HEK293T (cell line): ENCODE results near the gene FOXR1.

ENCODE experiments used
- CTCF ChIA-PET: fragments of 350-600 bp; formaldehyde crosslinking; extraction: SDS; loops from one replicate; lab custom pipeline; 2021; ENCODE audit warnings: antibody characterized with exemption, inconsistent platforms; lab: Yijun Ruan, JAX
- POLR2A ChIA-PET: fragments of 350-600 bp; formaldehyde crosslinking; extraction: SDS; loops from one replicate; lab custom pipeline; 2020; ENCODE audit warnings: antibody characterized with exemption, inconsistent platforms; lab: Yijun Ruan, JAX
- DNase-seq: peaks from one replicate; pipeline ENCODE4 v3.0.0; 2012; ENCODE audit warnings: mixed read lengths; ENCODE audit errors: extremely low spot score
- ARNT ChIP-seq: fragments of 450-650 bp; IDR thresholded peaks from 2 replicates; pipeline ENCODE4 v1.6.1; 2017; ENCODE audit warnings: mild to moderate bottlenecking
- BHLHE40 ChIP-seq: fragments of 450-650 bp; IDR thresholded peaks from 2 replicates; pipeline ENCODE4 v1.6.1; 2016; ENCODE audit warnings: mild to moderate bottlenecking, moderate library complexity, borderline replicate concordance
- CTBP1 ChIP-seq: fragments of 450-650 bp; IDR thresholded peaks from 2 replicates; pipeline ENCODE4 v1.6.1; 2016; ENCODE audit warnings: borderline replicate concordance
- ELF4 ChIP-seq: fragments of 450-650 bp; IDR thresholded peaks from 2 replicates; pipeline ENCODE4 v1.6.1; 2017; ENCODE audit warnings: antibody characterized with exemption
- FOXA1 ChIP-seq: fragments of 450-650 bp; IDR thresholded peaks from 2 replicates; pipeline ENCODE4 v1.6.1; 2016; ENCODE audit warnings: mild to moderate bottlenecking
- FOXK2 ChIP-seq: fragments of 450-650 bp; IDR thresholded peaks from 2 replicates; pipeline ENCODE4 v1.6.1; 2016; ENCODE audit warnings: mild to moderate bottlenecking
- FOXM1 ChIP-seq: fragments of 450-650 bp; IDR thresholded peaks from 2 replicates; pipeline ENCODE4 v1.6.1; 2017; ENCODE audit warnings: mild to moderate bottlenecking, borderline replicate concordance
- HDGF ChIP-seq: fragments of 450-650 bp; IDR thresholded peaks from 2 replicates; pipeline ENCODE4 v1.6.1; 2017; ENCODE audit warnings: antibody characterized with exemption, borderline replicate concordance
- L3MBTL2 ChIP-seq: fragments of 450-650 bp; conservative IDR thresholded peaks from 2 replicates; pipeline ENCODE4 v1.6.1; 2016; ENCODE audit warnings: mild to moderate bottlenecking
- LEF1 ChIP-seq: fragments of 450-650 bp; IDR thresholded peaks from 2 replicates; pipeline ENCODE4 v1.6.1; 2017; ENCODE audit warnings: mild to moderate bottlenecking, borderline replicate concordance
- NFRKB ChIP-seq: fragments of 450-650 bp; IDR thresholded peaks from 2 replicates; pipeline ENCODE4 v1.6.1; 2016; ENCODE audit warnings: mild to moderate bottlenecking, moderate library complexity
- PKNOX1 ChIP-seq: fragments of 450-650 bp; IDR thresholded peaks from 2 replicates; pipeline ENCODE4 v1.6.1; 2016
- SP1 ChIP-seq: fragments of 450-650 bp; IDR thresholded peaks from 2 replicates; pipeline ENCODE4 v1.6.1; 2017
- SUZ12 ChIP-seq: fragments of 450-650 bp; IDR thresholded peaks from 2 replicates; pipeline ENCODE4 v1.6.1; 2016; ENCODE audit warnings: mild to moderate bottlenecking
- TARDBP ChIP-seq: fragments of 450-650 bp; IDR thresholded peaks from 2 replicates; pipeline ENCODE4 v1.6.1; 2016
- ZNF384 ChIP-seq: fragments of 450-650 bp; IDR thresholded peaks from 2 replicates; pipeline ENCODE4 v1.6.1; 2016

FOXR1 gene

GRCh38 chr11:119029069-119029339 lies 57.4 kb downstream of the FOXR1 start:
- POLR2A ChIA-PET, result interaction anchor here (3.1 kb wide), 1 partner anchor 10 kb away, joined by 14 read pairs; the partner anchor contains the start of genes RPS25 and TRAPPC4
- no peak for DNase-seq
- no peak for TF ChIP-seq TARDBP
- TF ChIP-seq ARNT, result no peak
- TF ChIP-seq SUZ12, result no peak
- TF ChIP-seq ELF4, result no peak
- TF ChIP-seq FOXM1, result no peak
- TF ChIP-seq SP1, result no peak
- no peak for TF ChIP-seq ZNF384
- TF ChIP-seq LEF1, result no peak
- TF ChIP-seq BHLHE40, result no peak
- no peak for TF ChIP-seq L3MBTL2
- TF ChIP-seq HDGF, result no peak
- no peak for TF ChIP-seq CTBP1
- no peak for TF ChIP-seq PKNOX1
- TF ChIP-seq FOXA1, result no peak
- TF ChIP-seq FOXK2, result no peak
- TF ChIP-seq NFRKB, result no peak
- CTCF ChIA-PET, result no interaction called here

GRCh38 chr11:119029340-119030028 lies 57.9 kb downstream of the FOXR1 start:
- CTCF ChIA-PET, result interaction anchor here (0.5 kb wide), 1 partner anchor 73 kb away, joined by 3 read pairs; no protein-coding TSS in a partner anchor
- no peak for TF ChIP-seq BHLHE40
- no peak for TF ChIP-seq HDGF
- TF ChIP-seq ZNF384, result no peak
- no peak for TF ChIP-seq TARDBP
- DNase-seq, result peak; percentile 34
- POLR2A ChIA-PET, result interaction anchor here (1.0 to 3.1 kb wide), 3 partner anchors 11 to 32 kb away, joined by 3 to 14 read pairs (median 4); partner anchors contain the start of genes CENATAC, RPS25 and TRAPPC4

- ChIA-PET CTCF (interaction anchor here (0.5 kb wide), 1 partner anchor 73 kb away, joined by 3 read pairs; no protein-coding TSS in a partner anchor), POLR2A (interaction anchor here (1.0 to 3.1 kb wide), 3 partner anchors 11 to 32 kb away, joined by 3 to 14 read pairs (median 4); partner anchors contain the start of genes CENATAC, RPS25 and TRAPPC4)
- TF ChIP-seq SUZ12, result no peak
- TF ChIP-seq FOXA1, result no peak
- TF ChIP-seq ARNT, result no peak
- no peak for TF ChIP-seq FOXM1
- no peak for TF ChIP-seq ELF4
- no peak for TF ChIP-seq SP1
- no peak for TF ChIP-seq TARDBP
- no peak for DNase-seq
Measured at GRCh38 chr11:119030029-119030328, 58.4 kb downstream of the FOXR1 start.

GRCh38 chr11:119030329-119031047 lies 58.9 kb downstream of the FOXR1 start, which contains the start of gene SLC37A4:
Gene SLC37A4, minus strand, starts transcription at chr11:119030877.
- peak; percentile 99 for DNase-seq
- TF ChIP-seq L3MBTL2 (peak; percentile 99), HDGF (0 out of 2 replicates have a peak, but pooled peaks have one; percentile 57), NFRKB (no peak), SP1 (no peak)

More at GRCh38 chr11:119030329-119031047, 58.9 kb downstream of the FOXR1 start, which contains the start of gene SLC37A4:
- POLR2A ChIA-PET, result interaction anchor here (1.0 to 3.1 kb wide), 3 partner anchors 12 to 33 kb away, joined by 3 to 14 read pairs (median 4); partner anchors contain the start of genes CENATAC, RPS25 and TRAPPC4
- CTCF ChIA-PET, result interaction anchor here (1.5 kb wide), 1 partner anchor 13 kb away, joined by 6 read pairs; no protein-coding TSS in a partner anchor
